ENCODE results near the gene PAK3. TPM values are rescaled to one million over a fixed set of nuclear protein-coding genes. Genes with fewer than 3 reads are reported as not detected.

The PAK3 gene
- total and polyA plus RNA-seq, 5 donors from 2014 or later, result 0.10 to 3.7 (median 0.84) TPM

GRCh38 chrX:111133389-111133788, 37.4 kb downstream of the PAK3 start:
- no peaks in the 10 kb centered on the region for H3K36me3 ChIP-seq (ENCODE audit: control insufficient read depth, insufficient read depth, low read length)
- DNase-seq (no peak), ATAC-seq (ENCODE audit: low read depth in 2 of 2) (no peak)
- no peak overlapping the region for H3K27ac Mint-ChIP-seq
- no peak overlapping the region for H3K4me3 ChIP-seq (ENCODE audit: low read depth, low read length)
- H3K4me3 Mint-ChIP-seq, result no peak overlapping the region
- H3K36me3 Mint-ChIP-seq, result no peaks in the 10 kb centered on the region
- no peaks in the 10 kb centered on the region for H3K9me3 ChIP-seq (ENCODE audit: control insufficient read depth in 2 of 2, low read length in 2 of 2)
- H3K4me1 Mint-ChIP-seq, result no peaks in the 10 kb centered on the region
- peaks cover 0 to 3% (median 0%) of the 10 kb centered on the region in 7 donors for H3K9me3 Mint-ChIP-seq
- no peaks in the 10 kb centered on the region for H3K27me3 ChIP-seq (ENCODE audit: control insufficient read depth, insufficient read depth, low read length)
- H3K4me1 ChIP-seq (ENCODE audit: control insufficient read depth, insufficient read depth, low read length, poor library complexity, severe bottlenecking), result no peaks in the 10 kb centered on the region
- no peak overlapping the region for H3K27ac ChIP-seq (ENCODE audit: insufficient read depth, low read length, poor library complexity, severe bottlenecking)
- H3K27me3 Mint-ChIP-seq, result no peaks in the 10 kb centered on the region

GRCh38 chrX:111145878-111146277, 49.9 kb downstream of the PAK3 start:
- Histone ChIP-seq H3K9me3 (ENCODE audit: control insufficient read depth in 2 of 2, low read length in 2 of 2) (no peaks in the 10 kb centered on the region), H3K4me1 (ENCODE audit: control insufficient read depth, insufficient read depth, low read length, poor library complexity, severe bottlenecking) (no peaks in the 10 kb centered on the region), H3K27me3 (ENCODE audit: control insufficient read depth, insufficient read depth, low read length) (no peaks in the 10 kb centered on the region), H3K36me3 (ENCODE audit: control insufficient read depth, insufficient read depth, low read length) (no peaks in the 10 kb centered on the region), H3K4me3 (ENCODE audit: low read depth, low read length) (no peak overlapping the region), H3K27ac (ENCODE audit: insufficient read depth, low read length, poor library complexity, severe bottlenecking) (no peak overlapping the region)
- Mint-ChIP-seq H3K4me1 (no peaks in the 10 kb centered on the region), H3K36me3 (no peaks in the 10 kb centered on the region), H3K27ac (no peak overlapping the region), H3K27me3 (no peaks in the 10 kb centered on the region), H3K4me3 (no peak overlapping the region), H3K9me3 (peaks cover 0 to 3% (median 0%) of the 10 kb centered on the region in 7 donors)
- no peak for DNase-seq
- no peak for ATAC-seq (ENCODE audit: low read depth in 2 of 2)

- no peaks in the 10 kb centered on the region for H3K4me1 Mint-ChIP-seq
Measured at GRCh38 chrX:111151764-111152163, 55.8 kb downstream of the PAK3 start.

DNA sequence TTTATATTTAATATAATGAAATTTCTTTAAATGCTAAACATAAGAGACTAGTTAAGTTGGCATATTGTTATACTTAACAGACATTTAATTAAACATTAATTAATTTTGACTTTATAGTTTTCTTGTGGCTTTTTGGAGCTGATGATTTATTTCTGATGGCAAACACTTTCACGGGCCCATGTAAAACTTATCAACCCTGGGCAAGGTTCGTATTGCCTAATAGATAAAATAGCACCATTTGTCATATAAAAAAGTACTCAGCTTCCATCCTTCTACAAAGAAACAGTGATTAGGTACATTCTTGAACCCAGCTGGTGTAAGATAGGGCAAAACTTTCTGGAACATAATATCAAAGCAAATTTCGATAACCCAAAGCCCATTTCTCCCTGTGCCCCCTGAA, 63.2 kb downstream of the PAK3 start:
- Histone ChIP-seq H3K4me1 (ENCODE audit: control insufficient read depth, insufficient read depth, low read length, poor library complexity, severe bottlenecking) (no peaks in the 10 kb centered on the region), H3K27me3 (ENCODE audit: control insufficient read depth, insufficient read depth, low read length) (no peaks in the 10 kb centered on the region), H3K36me3 (ENCODE audit: control insufficient read depth, insufficient read depth, low read length) (no peaks in the 10 kb centered on the region), H3K4me3 (ENCODE audit: low read depth, low read length) (no peak overlapping the region), H3K27ac (ENCODE audit: insufficient read depth, low read length, poor library complexity, severe bottlenecking) (no peak overlapping the region), H3K9me3 (ENCODE audit: control insufficient read depth in 2 of 2, low read length in 2 of 2) (no peaks in the 10 kb centered on the region)
- Mint-ChIP-seq H3K4me3 (no peak overlapping the region), H3K27me3 (no peaks in the 10 kb centered on the region), H3K9me3 (no peaks in the 10 kb centered on the region), H3K27ac (no peak overlapping the region), H3K4me1 (no peaks in the 10 kb centered on the region), H3K36me3 (no peaks in the 10 kb centered on the region)
- ATAC-seq (ENCODE audit: low read depth in 2 of 2) (no peak), DNase-seq (no peak)

More at GRCh38 chrX:111151764-111152163, 55.8 kb downstream of the PAK3 start:
- Mint-ChIP-seq H3K36me3 (no peaks in the 10 kb centered on the region), H3K27me3 (no peaks in the 10 kb centered on the region), H3K27ac (no peak overlapping the region), H3K9me3 (peaks cover 0 to 3% (median 0%) of the 10 kb centered on the region in 7 donors), H3K4me3 (no peak overlapping the region)
- H3K4me1 ChIP-seq (ENCODE audit: control insufficient read depth, insufficient read depth, low read length, poor library complexity, severe bottlenecking), result no peaks in the 10 kb centered on the region
- H3K27ac ChIP-seq (ENCODE audit: insufficient read depth, low read length, poor library complexity, severe bottlenecking), result no peak overlapping the region
- ATAC-seq (ENCODE audit: low read depth in 2 of 2) (no peak), DNase-seq (no peak)
- no peak overlapping the region for H3K4me3 ChIP-seq (ENCODE audit: low read depth, low read length)
- no peaks in the 10 kb centered on the region for H3K36me3 ChIP-seq (ENCODE audit: control insufficient read depth, insufficient read depth, low read length)
- no peaks in the 10 kb centered on the region for H3K27me3 ChIP-seq (ENCODE audit: control insufficient read depth, insufficient read depth, low read length)
- no peaks in the 10 kb centered on the region for H3K9me3 ChIP-seq (ENCODE audit: control insufficient read depth in 2 of 2, low read length in 2 of 2)

DNA sequence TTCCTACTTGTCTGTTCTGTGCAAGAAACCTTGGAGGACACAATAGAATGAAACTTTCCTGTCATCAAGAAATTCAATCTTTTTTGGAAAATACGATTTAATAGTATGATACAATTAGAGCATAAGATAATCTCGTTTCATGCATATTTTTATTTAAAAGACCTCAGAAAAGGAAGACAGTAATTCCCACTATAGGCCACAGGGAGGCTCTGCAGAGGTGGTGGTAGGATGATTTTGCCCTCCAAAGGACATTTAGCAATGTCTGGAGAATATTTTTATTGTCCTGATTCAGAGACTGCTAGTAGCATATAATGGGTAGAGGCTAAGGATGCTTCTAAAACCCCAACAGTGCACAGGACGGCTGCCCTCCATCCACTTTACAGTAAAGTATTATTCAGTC, 68.7 kb downstream of the PAK3 start:
- Histone ChIP-seq H3K27ac (ENCODE audit: insufficient read depth, low read length, poor library complexity, severe bottlenecking) (no peak overlapping the region), H3K36me3 (ENCODE audit: control insufficient read depth, insufficient read depth, low read length) (no peaks in the 10 kb centered on the region), H3K9me3 (ENCODE audit: control insufficient read depth in 2 of 2, low read length in 2 of 2) (no peaks in the 10 kb centered on the region), H3K4me1 (ENCODE audit: control insufficient read depth, insufficient read depth, low read length, poor library complexity, severe bottlenecking) (no peaks in the 10 kb centered on the region), H3K27me3 (ENCODE audit: control insufficient read depth, insufficient read depth, low read length) (no peaks in the 10 kb centered on the region), H3K4me3 (ENCODE audit: low read depth, low read length) (no peak overlapping the region)
- DNase-seq, result no peak
- Mint-ChIP-seq H3K27me3 (peaks cover 6% of the 10 kb centered on the region), H3K9me3 (peaks cover 0 to 1% (median 0%) of the 10 kb centered on the region in 7 donors), H3K4me1 (no peaks in the 10 kb centered on the region), H3K27ac (no peak overlapping the region), H3K36me3 (no peaks in the 10 kb centered on the region), H3K4me3 (no peak overlapping the region)
- ATAC-seq (ENCODE audit: low read depth in 2 of 2), result no peak

DNA sequence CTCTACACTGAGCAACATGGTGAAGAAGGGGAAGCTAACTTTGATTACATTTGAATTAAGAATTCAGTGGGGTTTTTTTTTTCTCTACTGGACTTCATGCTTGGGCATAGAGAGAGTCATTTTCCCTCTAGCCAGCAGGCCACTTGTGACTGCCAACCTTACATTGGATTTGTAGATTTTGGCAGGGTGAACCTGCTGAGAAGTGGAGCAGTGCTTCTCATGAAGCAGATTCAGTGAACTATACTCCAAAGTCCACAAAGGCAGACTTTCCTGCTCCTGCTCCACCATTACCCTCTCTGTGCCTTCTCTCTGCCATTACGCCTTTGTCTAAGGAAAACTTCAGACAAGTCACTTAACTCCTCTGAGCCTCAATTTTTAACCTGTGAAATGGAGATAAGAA, 69.9 kb downstream of the PAK3 start:
- Mint-ChIP-seq H3K4me3 (no peak overlapping the region), H3K36me3 (no peaks in the 10 kb centered on the region), H3K27me3 (peaks cover 6% of the 10 kb centered on the region), H3K27ac (no peak overlapping the region), H3K4me1 (no peaks in the 10 kb centered on the region), H3K9me3 (peaks cover 0 to 1% (median 0%) of the 10 kb centered on the region in 7 donors)
- H3K9me3 ChIP-seq (ENCODE audit: control insufficient read depth in 2 of 2, low read length in 2 of 2), result no peaks in the 10 kb centered on the region
- no peaks in the 10 kb centered on the region for H3K36me3 ChIP-seq (ENCODE audit: control insufficient read depth, insufficient read depth, low read length)
- H3K27me3 ChIP-seq (ENCODE audit: control insufficient read depth, insufficient read depth, low read length), result no peaks in the 10 kb centered on the region
- DNase-seq (no peak), ATAC-seq (ENCODE audit: low read depth in 2 of 2) (no peak)
- no peak overlapping the region for H3K27ac ChIP-seq (ENCODE audit: insufficient read depth, low read length, poor library complexity, severe bottlenecking)
- no peak overlapping the region for H3K4me3 ChIP-seq (ENCODE audit: low read depth, low read length)
- no peaks in the 10 kb centered on the region for H3K4me1 ChIP-seq (ENCODE audit: control insufficient read depth, insufficient read depth, low read length, poor library complexity, severe bottlenecking)

GRCh38 chrX:111167334-111167733, 71.3 kb downstream of the PAK3 start:
- H3K4me3 ChIP-seq (ENCODE audit: low read depth, low read length), result no peak overlapping the region
- no peak overlapping the region for H3K27ac ChIP-seq (ENCODE audit: insufficient read depth, low read length, poor library complexity, severe bottlenecking)
- peaks cover 0 to 1% (median 0%) of the 10 kb centered on the region in 7 donors for H3K9me3 Mint-ChIP-seq
- DNase-seq, result no peak
- H3K27ac Mint-ChIP-seq, result no peak overlapping the region
- H3K36me3 Mint-ChIP-seq, result no peaks in the 10 kb centered on the region
- H3K27me3 Mint-ChIP-seq, result peaks cover 6% of the 10 kb centered on the region
- no peak overlapping the region for H3K4me3 Mint-ChIP-seq
- H3K9me3 ChIP-seq (ENCODE audit: control insufficient read depth in 2 of 2, low read length in 2 of 2), result no peaks in the 10 kb centered on the region
- H3K4me1 Mint-ChIP-seq, result no peaks in the 10 kb centered on the region
- no peaks in the 10 kb centered on the region for H3K27me3 ChIP-seq (ENCODE audit: control insufficient read depth, insufficient read depth, low read length)
- H3K4me1 ChIP-seq (ENCODE audit: control insufficient read depth, insufficient read depth, low read length, poor library complexity, severe bottlenecking), result no peaks in the 10 kb centered on the region
- no peaks in the 10 kb centered on the region for H3K36me3 ChIP-seq (ENCODE audit: control insufficient read depth, insufficient read depth, low read length)
- no peak for ATAC-seq (ENCODE audit: low read depth in 2 of 2)

DNA sequence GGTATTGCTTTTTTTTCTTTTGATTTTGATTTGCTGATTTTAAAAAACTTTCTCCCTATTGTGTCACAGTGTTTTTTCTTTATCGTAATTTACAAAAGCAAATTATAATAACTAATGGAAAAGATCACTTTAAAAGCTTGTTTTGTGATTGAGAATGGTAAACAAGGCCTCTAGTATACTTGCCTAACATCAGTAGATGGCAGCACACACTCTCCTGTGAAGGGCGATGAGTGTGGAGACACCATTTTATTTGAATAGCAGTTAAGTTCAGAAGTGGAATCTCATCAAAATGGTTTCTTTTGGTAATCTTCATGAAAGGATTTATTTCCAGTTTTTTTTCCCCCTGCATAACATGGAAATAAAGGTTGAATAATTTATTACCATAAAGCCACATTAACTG, 72.3 kb downstream of the PAK3 start:
- H3K9me3 Mint-ChIP-seq, result peaks cover 0 to 1% (median 0%) of the 10 kb centered on the region in 7 donors
- no peak overlapping the region for H3K27ac Mint-ChIP-seq
- peaks cover 6% of the 10 kb centered on the region for H3K27me3 Mint-ChIP-seq
- H3K36me3 ChIP-seq (ENCODE audit: control insufficient read depth, insufficient read depth, low read length), result no peaks in the 10 kb centered on the region
- DNase-seq, result peak in 1 of 3 donors; percentile 7
- no peaks in the 10 kb centered on the region for H3K36me3 Mint-ChIP-seq
- H3K4me3 ChIP-seq (ENCODE audit: low read depth, low read length), result no peak overlapping the region
- H3K9me3 ChIP-seq (ENCODE audit: control insufficient read depth in 2 of 2, low read length in 2 of 2), result no peaks in the 10 kb centered on the region
- H3K4me1 Mint-ChIP-seq, result no peaks in the 10 kb centered on the region
- no peaks in the 10 kb centered on the region for H3K27me3 ChIP-seq (ENCODE audit: control insufficient read depth, insufficient read depth, low read length)
- no peak overlapping the region for H3K27ac ChIP-seq (ENCODE audit: insufficient read depth, low read length, poor library complexity, severe bottlenecking)
- H3K4me1 ChIP-seq (ENCODE audit: control insufficient read depth, insufficient read depth, low read length, poor library complexity, severe bottlenecking), result no peaks in the 10 kb centered on the region
- ATAC-seq (ENCODE audit: low read depth in 2 of 2), result no peak
- no peak overlapping the region for H3K4me3 Mint-ChIP-seq
